HG03354 (cell line): ENCODE measurements around the gene TDRD9.

Source experiments
- ATAC-seq: cut with Tn5 transposase; IDR thresholded peaks from one replicate; pipeline ENCODE4 v1.9.1; 2021; ENCODE audit warnings: mild to moderate bottlenecking; ENCODE audit not compliant: unreplicated experiment, poor library complexity, severe bottlenecking

Gene TDRD9

GRCh38 chr14:104095426-104096310, 167.4 kb downstream of the TDRD9 start:
- ATAC-seq, result no peak

GRCh38 chr14:104096318-104096717, 168.1 kb downstream of the TDRD9 start:
- ATAC-seq, result no peak

- no peak for ATAC-seq
Measured at GRCh38 chr14:104096751-104097700, 168.8 kb downstream of the TDRD9 start.

GRCh38 chr14:104098272-104099095, 170.2 kb downstream of the TDRD9 start:
- ATAC-seq, result no peak

GRCh38 chr14:104099096-104100041, 171.1 kb downstream of the TDRD9 start:
- no peak for ATAC-seq

GRCh38 chr14:104100171-104101085, 172.2 kb downstream of the TDRD9 start:
- no peak for ATAC-seq

GRCh38 chr14:104101086-104101621, 172.9 kb downstream of the TDRD9 start:
- no peak for ATAC-seq

GRCh38 chr14:104101651-104102281, 173.5 kb downstream of the TDRD9 start:
- ATAC-seq, result no peak
